ENCODE data around the gene PNMA8C.
"Not testable (repeated sequence)": the region's sequence is repeated elsewhere in the genome, so short reads cannot be mapped to it uniquely, and the experiment has no call there.

PNMA8C gene

DNA sequence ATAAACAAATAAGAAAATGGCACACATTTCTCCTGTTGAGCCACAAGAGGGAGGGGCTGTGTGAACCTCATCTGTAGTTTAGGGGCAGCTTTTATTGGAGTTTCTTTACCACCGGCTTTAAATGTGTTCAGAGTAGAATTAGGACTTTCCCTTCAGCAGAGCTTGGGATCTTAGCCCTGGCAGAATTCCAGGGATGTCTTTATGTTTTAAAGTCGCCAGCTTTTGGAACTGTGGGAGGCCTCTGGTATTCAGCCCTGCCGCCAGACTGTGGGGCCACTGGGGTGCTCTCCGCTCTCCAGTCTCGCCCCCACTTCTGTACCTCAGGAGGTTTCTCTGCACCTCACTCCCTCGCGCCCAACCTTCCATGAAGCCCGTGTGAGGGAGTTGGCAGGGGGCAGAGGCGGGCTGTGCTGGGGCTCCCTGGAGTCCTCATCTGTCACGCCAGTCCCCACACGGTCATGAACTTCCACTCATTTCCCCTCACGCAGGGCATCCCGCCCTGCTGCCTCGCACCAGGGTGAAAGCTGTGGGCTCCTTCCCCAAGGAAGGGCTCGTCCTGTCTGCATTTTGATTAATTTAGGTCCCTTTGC, 46.9 kb downstream of the PNMA8C start:
- TF ChIP-seq, protein P1, sequence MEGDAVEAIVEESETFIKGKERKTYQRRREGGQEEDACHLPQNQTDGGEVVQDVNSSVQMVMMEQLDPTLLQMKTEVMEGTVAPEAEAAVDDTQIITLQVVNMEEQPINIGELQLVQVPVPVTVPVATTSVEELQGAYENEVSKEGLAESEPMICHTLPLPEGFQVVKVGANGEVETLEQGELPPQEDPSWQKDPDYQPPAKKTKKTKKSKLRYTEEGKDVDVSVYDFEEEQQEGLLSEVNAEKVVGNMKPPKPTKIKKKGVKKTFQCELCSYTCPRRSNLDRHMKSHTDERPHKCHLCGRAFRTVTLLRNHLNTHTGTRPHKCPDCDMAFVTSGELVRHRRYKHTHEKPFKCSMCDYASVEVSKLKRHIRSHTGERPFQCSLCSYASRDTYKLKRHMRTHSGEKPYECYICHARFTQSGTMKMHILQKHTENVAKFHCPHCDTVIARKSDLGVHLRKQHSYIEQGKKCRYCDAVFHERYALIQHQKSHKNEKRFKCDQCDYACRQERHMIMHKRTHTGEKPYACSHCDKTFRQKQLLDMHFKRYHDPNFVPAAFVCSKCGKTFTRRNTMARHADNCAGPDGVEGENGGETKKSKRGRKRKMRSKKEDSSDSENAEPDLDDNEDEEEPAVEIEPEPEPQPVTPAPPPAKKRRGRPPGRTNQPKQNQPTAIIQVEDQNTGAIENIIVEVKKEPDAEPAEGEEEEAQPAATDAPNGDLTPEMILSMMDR (IDR thresholded peaks at IDR 0.05; ENCODE audit: extremely low read depth, insufficient read depth, missing control alignments), result no peak
- in situ Hi-C loops (cut with MboI; ENCODE audit: low pct_unique_long_range_greater_than_20kb, low sequenced_read_pairs, unreplicated experiment), result no loop called here
- no peak for DNase-seq (ENCODE audit: low spot score)

DNA sequence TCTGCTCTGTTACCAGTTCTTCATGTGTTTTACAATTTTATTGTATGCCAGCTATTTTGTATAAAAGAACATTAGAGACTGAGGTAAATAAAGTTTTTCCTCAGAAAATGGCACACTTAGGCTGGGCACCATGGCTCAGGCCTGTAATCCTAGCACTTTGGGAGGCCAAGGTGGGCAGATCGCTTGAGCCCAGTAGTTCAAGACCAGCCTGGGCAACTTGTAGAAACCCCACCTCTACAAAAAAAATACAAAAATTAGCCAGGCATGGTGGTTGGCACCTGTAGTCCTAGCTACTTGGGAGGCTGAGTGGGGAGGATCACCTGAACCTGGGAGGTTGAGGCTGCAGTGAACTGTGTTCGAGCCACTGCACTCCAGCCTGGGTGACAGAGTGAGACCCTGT, 47.4 kb downstream of the PNMA8C start:
- DNase-seq (ENCODE audit: low spot score), result no peak

DNA sequence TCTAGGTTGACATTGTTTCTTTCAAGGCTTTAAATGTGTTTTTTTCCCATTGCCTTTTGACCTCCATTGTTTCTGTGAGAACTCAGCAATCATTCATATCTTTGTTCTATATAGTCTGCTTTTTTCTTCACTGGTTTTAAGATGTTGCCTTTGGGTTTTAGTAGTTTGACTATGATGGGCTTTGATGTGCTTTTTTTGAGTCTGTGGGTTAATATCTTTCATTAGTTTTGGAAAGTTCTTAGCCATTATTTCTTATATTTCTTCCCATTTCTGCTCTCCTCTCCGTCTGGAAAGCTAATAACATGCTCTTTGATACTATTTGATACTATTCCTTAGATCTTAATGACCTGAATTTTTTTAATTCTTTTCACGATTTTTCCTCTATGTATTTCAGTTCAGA, 48.0 kb downstream of the PNMA8C start:
- no peak for DNase-seq (ENCODE audit: low spot score)
- in situ Hi-C loops (cut with MboI; ENCODE audit: low pct_unique_long_range_greater_than_20kb, low sequenced_read_pairs, unreplicated experiment), result no loop called here
- TF ChIP-seq, protein P1 (IDR thresholded peaks at IDR 0.05; ENCODE audit: extremely low read depth, insufficient read depth, missing control alignments), result no peak

More for the DNA sequence above, 47.4 kb downstream of the PNMA8C start:
- TF ChIP-seq, protein P1 (IDR thresholded peaks at IDR 0.05; ENCODE audit: extremely low read depth, insufficient read depth, missing control alignments), result no peak
- in situ Hi-C loops (cut with MboI; ENCODE audit: low pct_unique_long_range_greater_than_20kb, low sequenced_read_pairs, unreplicated experiment), result no loop called here

DNA sequence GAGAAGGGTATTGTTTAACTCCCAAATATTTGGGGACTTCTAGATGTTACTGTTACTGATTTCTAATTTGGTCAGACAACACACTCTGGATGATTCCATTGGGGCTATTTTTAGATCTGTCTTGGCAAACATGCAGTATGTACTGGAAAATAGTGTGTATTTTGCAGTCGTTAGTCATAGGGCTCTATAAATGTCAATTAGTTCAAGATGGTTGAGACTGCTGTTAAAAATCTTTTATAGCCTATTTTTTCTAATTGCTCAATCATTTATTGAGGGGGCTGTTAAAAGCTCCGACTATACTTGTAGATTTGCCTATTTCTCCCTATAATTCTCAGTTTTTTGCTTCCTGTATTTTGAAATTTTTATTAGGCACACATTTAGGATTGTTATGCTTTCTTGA, 50.5 kb downstream of the PNMA8C start:
- TF ChIP-seq, protein P1 (IDR thresholded peaks at IDR 0.05; ENCODE audit: extremely low read depth, insufficient read depth, missing control alignments), result no peak
- no peak for DNase-seq (ENCODE audit: low spot score)
- in situ Hi-C loops (cut with MboI; ENCODE audit: low pct_unique_long_range_greater_than_20kb, low sequenced_read_pairs, unreplicated experiment), result no loop called here

DNA sequence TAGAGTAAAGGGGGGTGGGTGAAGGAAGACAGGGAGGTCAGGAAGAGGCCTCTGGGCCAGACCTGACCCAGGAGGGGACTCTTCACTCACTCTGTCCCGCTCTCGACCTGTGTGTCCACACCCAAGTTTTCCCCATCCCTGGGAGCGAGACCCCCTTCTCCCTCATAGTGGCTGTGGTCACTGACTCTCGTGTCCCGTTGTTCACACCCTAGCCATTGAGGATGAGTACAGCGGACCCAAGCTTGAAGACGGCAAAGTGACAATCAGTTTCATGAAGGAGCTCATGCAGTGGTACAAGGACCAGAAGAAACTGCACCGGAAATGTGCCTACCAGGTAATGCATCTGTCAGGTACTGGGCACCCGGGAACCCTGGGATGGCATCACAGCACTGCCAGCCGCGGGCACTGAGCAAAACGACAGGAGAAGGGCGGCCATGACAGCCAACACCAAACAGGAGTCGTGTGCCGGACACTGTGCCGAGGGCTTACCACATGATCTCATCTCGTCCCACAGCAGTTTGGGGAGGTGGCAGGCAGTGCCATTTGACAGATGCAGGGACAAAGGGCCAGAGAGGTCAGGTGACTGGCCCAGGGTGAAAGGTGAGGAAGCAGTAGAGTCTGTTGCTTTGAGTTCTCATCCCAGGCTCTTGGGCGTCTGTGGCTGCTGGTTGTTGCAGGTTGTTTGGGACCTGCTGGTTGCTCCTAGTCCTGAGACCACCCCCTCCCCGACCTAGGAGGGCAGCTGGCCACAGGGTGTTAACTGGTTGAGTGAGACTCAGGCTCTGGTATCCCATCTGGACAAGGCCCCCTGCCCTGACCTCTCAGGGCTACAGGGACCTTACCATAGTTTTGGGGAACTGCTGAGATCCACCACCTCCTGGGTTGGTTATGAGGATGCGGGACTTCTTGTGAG, 52.2 kb downstream of the PNMA8C start:
- in situ Hi-C loops (cut with MboI; ENCODE audit: low pct_unique_long_range_greater_than_20kb, low sequenced_read_pairs, unreplicated experiment), result no loop called here
- TF ChIP-seq, protein P1 (IDR thresholded peaks at IDR 0.05; ENCODE audit: extremely low read depth, insufficient read depth, missing control alignments), result no peak
- DNase-seq (ENCODE audit: low spot score), result no peak

DNA sequence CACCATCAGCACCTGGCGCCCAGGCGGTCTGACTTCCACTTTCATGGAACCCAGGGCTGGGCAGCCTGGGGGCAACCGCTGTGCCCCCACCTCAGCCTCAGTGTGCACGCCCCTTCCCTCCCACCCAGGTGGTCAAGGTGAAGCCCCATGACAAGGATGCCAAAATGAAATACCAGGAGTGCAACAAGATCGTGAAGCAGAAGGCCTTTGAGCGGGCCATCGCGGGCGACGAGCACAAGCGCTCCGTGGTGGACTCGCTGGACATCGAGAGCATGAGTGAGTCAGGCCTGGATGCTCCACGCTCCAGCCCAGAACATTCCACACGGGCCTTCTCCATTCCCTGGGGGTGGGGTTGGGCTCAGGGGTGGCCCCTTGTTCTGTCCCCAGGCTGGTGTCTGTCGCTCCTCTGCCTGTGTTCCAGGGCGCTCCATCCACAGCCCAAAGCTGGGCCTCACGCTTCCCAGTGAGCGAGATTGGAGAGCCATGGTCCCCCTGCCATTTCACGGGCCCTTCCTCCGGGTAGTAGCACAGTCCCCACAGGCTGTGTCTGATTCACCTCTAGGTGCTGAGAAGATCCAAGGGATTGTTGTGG, 53.2 kb downstream of the PNMA8C start:
- DNase-seq (ENCODE audit: low spot score); in situ Hi-C loops (cut with MboI; ENCODE audit: low pct_unique_long_range_greater_than_20kb, low sequenced_read_pairs, unreplicated experiment): not testable (repeated sequence)
